ENCODE results near the gene TAS2R39. TPM values are rescaled to one million over a fixed set of nuclear protein-coding genes. Genes with fewer than 3 reads are reported as not detected.

TAS2R39 gene
- total and polyA plus RNA-seq, 4 donors: not detected

DNA sequence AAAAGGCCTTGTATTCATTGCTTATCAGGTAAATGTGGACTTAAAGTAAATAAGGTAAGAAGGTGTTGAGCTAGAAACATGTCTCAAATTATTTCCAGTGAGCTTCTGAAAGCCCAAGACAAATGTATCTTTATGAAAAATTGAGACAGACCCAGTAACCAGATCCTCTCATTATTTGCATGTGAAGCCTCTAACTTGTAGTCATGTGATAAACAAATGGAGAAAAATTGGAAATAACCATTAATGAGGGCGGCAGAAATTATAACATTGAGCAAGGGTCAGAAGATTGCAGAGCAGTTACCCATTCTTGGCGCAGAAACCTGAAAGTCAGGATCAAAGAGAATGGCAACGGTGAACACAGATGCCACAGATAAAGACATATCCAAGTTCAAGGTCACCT, 38.5 kb downstream of the TAS2R39 start, which contains the start of gene TAS2R40:
Gene TAS2R40, plus strand, starts transcription at position 301 of the 400 bp plus-strand sequence. Its CDS starts 42 bp downstream, at position 343.
- Histone ChIP-seq H3K4me3 (ENCODE audit: low read depth in 1 of 3, low read length in 3 of 3) (no peak within 1 kb of the TSS), H3K9me3 (ENCODE audit: control insufficient read depth in 4 of 4, low read length in 3 of 4) (no peaks in the 10 kb centered on the region), H3K9ac (ENCODE audit: low read depth in 1 of 2, low read length in 2 of 2) (no peak within 1 kb of the TSS), H3K36me3 (ENCODE audit: control insufficient read depth in 4 of 4, insufficient read depth in 3 of 4, low read depth in 1 of 4, low read length in 3 of 4) (no peaks in the 10 kb centered on the region), H3K27ac (ENCODE audit: low read depth in 1 of 2, low read length in 2 of 2) (no peak within 1 kb of the TSS), H3K4me1 (ENCODE audit: control insufficient read depth in 4 of 4, insufficient read depth in 4 of 4, low read length in 3 of 4) (no peaks in the 10 kb centered on the region), H3K27me3 (ENCODE audit: control insufficient read depth in 4 of 4, insufficient read depth in 4 of 4, low read length in 3 of 4) (no peaks in the 10 kb centered on the region)
- 56% methylated on average over 3 of the region's 3 CpGs for WGBS
- no peak for DNase-seq (ENCODE audit: low spot score)
- TF ChIP-seq, protein P1, sequence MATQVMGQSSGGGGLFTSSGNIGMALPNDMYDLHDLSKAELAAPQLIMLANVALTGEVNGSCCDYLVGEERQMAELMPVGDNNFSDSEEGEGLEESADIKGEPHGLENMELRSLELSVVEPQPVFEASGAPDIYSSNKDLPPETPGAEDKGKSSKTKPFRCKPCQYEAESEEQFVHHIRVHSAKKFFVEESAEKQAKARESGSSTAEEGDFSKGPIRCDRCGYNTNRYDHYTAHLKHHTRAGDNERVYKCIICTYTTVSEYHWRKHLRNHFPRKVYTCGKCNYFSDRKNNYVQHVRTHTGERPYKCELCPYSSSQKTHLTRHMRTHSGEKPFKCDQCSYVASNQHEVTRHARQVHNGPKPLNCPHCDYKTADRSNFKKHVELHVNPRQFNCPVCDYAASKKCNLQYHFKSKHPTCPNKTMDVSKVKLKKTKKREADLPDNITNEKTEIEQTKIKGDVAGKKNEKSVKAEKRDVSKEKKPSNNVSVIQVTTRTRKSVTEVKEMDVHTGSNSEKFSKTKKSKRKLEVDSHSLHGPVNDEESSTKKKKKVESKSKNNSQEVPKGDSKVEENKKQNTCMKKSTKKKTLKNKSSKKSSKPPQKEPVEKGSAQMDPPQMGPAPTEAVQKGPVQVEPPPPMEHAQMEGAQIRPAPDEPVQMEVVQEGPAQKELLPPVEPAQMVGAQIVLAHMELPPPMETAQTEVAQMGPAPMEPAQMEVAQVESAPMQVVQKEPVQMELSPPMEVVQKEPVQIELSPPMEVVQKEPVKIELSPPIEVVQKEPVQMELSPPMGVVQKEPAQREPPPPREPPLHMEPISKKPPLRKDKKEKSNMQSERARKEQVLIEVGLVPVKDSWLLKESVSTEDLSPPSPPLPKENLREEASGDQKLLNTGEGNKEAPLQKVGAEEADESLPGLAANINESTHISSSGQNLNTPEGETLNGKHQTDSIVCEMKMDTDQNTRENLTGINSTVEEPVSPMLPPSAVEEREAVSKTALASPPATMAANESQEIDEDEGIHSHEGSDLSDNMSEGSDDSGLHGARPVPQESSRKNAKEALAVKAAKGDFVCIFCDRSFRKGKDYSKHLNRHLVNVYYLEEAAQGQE (IDR thresholded peaks at IDR 0.05): no peak
- TF ChIP-seq FOXA1 (IDR thresholded peaks at IDR 0.05): no peak
- no peak for TF ChIP-seq RAD21 (IDR thresholded peaks at IDR 0.05)
- TF ChIP-seq JUND (IDR thresholded peaks at IDR 0.05): no peak
- no peak for TF ChIP-seq ZBTB33 (IDR thresholded peaks at IDR 0.05)
- no peak for TF ChIP-seq EGR1 (IDR thresholded peaks at IDR 0.05; ENCODE audit: low read depth in 2 of 2)
- no peak for TF ChIP-seq HNF4A (conservative IDR thresholded peaks at IDR 0.05)
- no peak for TF ChIP-seq HNF4G (IDR thresholded peaks at IDR 0.05)
- TF ChIP-seq, protein P2, sequence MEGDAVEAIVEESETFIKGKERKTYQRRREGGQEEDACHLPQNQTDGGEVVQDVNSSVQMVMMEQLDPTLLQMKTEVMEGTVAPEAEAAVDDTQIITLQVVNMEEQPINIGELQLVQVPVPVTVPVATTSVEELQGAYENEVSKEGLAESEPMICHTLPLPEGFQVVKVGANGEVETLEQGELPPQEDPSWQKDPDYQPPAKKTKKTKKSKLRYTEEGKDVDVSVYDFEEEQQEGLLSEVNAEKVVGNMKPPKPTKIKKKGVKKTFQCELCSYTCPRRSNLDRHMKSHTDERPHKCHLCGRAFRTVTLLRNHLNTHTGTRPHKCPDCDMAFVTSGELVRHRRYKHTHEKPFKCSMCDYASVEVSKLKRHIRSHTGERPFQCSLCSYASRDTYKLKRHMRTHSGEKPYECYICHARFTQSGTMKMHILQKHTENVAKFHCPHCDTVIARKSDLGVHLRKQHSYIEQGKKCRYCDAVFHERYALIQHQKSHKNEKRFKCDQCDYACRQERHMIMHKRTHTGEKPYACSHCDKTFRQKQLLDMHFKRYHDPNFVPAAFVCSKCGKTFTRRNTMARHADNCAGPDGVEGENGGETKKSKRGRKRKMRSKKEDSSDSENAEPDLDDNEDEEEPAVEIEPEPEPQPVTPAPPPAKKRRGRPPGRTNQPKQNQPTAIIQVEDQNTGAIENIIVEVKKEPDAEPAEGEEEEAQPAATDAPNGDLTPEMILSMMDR (IDR thresholded peaks at IDR 0.05; ENCODE audit: low read depth, low read length, missing input control): no peak
- no peak for TF ChIP-seq NR2F2 (IDR thresholded peaks at IDR 0.05)
- TF ChIP-seq TAF1 (conservative IDR thresholded peaks at IDR 0.05): no peak
- no peak for TF ChIP-seq SP1 (IDR thresholded peaks at IDR 0.05)
- no peak for TF ChIP-seq RXRA (IDR thresholded peaks at IDR 0.05)
- no peak for TF ChIP-seq FOXA2 (IDR thresholded peaks at IDR 0.05)
- TF ChIP-seq YY1 (IDR thresholded peaks at IDR 0.05): no peak
- TF ChIP-seq, protein P3, sequence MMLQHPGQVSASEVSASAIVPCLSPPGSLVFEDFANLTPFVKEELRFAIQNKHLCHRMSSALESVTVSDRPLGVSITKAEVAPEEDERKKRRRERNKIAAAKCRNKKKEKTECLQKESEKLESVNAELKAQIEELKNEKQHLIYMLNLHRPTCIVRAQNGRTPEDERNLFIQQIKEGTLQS (IDR thresholded peaks at IDR 0.05): no peak

DNA sequence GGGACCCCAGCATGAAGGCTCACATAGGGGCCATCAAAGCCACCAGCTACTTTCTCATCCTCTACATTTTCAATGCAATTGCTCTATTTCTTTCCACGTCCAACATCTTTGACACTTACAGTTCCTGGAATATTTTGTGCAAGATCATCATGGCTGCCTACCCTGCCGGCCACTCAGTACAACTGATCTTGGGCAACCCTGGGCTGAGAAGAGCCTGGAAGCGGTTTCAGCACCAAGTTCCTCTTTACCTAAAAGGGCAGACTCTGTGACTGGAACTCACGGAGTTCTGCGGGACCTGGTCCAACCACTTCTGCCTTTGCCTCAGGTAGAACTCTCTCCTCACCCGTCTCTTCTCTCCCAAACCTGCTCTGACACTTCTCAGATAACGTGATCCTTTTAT, 39.6 kb downstream of the TAS2R39 start:
- WGBS: 79% methylated on average over 7 of the region's 7 CpGs
- Histone ChIP-seq H3K27ac (ENCODE audit: low read depth in 1 of 2, low read length in 2 of 2) (peak overlapping the region in 1 of 2 donors; percentile 34), H3K4me1 (ENCODE audit: control insufficient read depth in 4 of 4, insufficient read depth in 4 of 4, low read length in 3 of 4) (no peaks in the 10 kb centered on the region), H3K9ac (ENCODE audit: low read depth in 1 of 2, low read length in 2 of 2) (no peak overlapping the region), H3K9me3 (ENCODE audit: control insufficient read depth in 4 of 4, low read length in 3 of 4) (no peaks in the 10 kb centered on the region), H3K4me3 (ENCODE audit: low read depth in 1 of 3, low read length in 3 of 3) (no peak overlapping the region), H3K36me3 (ENCODE audit: control insufficient read depth in 4 of 4, insufficient read depth in 3 of 4, low read depth in 1 of 4, low read length in 3 of 4) (no peaks in the 10 kb centered on the region), H3K27me3 (ENCODE audit: control insufficient read depth in 4 of 4, insufficient read depth in 4 of 4, low read length in 3 of 4) (no peaks in the 10 kb centered on the region)
- TF ChIP-seq RAD21 (IDR thresholded peaks at IDR 0.05) (no peak), MAX (IDR thresholded peaks at IDR 0.05) (no peak), YY1 (IDR thresholded peaks at IDR 0.05) (peak; percentile 49), EGR1 (IDR thresholded peaks at IDR 0.05; ENCODE audit: low read depth in 2 of 2) (no peak), ZBTB33 (IDR thresholded peaks at IDR 0.05) (no peak), HNF4A (conservative IDR thresholded peaks at IDR 0.05) (no peak)
- TF ChIP-seq, protein P1 (IDR thresholded peaks at IDR 0.05): no peak
- DNase-seq (ENCODE audit: low spot score): no peak
